OCI-M2 (cell line): ENCODE results near the gene NRG3.

ENCODE experiments used
- DNase-seq: peaks from one replicate; lab custom pipeline; 2025; ENCODE audit not compliant: unreplicated experiment; lab: John Stamatoyannopoulos, UW

Gene NRG3

DNA sequence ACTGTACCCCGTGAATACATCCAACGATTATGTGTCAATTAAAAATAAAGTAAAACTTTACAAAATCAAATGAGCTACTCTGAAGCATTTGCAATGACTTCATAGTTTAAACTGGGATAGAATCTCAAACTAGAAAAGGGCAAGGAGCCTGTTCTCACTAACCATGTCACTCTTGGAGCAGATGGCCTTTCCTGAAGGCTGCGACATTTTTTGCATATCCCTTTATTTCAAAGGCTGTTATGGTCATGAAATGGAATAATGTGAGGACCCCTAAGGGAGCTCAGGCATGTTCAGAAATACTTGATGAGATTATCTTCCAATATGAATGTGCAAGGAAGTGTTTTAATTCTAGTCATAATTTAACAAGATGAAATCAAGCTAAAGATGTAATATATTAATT lies 679.4 kb downstream of the NRG3 start:
- no peak for DNase-seq

DNA sequence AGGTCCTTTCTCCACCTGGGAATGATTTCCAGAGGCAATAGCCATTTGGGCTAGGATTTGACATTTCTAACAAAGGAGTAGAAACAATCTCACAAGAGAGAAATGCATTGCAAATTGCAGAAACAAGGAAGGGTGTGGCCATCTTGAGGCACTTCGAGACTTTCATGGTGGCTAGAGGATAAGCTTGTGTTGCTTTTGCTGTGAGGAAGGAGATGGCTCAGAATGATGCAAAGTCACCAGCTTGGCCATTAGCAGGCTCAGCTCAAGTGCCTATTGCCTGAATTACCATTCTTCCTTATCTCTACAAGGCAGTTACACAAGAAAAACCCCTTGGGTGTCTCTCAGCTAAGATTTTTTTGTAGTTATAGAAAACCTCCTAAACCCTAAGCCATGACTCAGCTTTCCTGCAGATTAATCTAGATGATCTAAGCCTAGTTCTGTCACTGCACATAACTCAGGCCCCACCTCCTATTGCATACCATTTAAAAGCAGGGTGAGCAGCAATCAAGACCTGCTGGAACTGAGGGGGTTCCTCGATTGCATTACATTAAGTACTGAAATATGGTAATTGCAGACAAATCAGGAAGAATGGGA lies 683.1 kb downstream of the NRG3 start:
- DNase-seq, result no peak

GRCh38 chr10:82564353-82565196 lies 689.6 kb downstream of the NRG3 start:
- DNase-seq, result no peak

GRCh38 chr10:82565197-82565575 lies 690.2 kb downstream of the NRG3 start:
- DNase-seq, result no peak

- no peak for DNase-seq
Measured at GRCh38 chr10:82572744-82573143, 697.8 kb downstream of the NRG3 start.

DNA sequence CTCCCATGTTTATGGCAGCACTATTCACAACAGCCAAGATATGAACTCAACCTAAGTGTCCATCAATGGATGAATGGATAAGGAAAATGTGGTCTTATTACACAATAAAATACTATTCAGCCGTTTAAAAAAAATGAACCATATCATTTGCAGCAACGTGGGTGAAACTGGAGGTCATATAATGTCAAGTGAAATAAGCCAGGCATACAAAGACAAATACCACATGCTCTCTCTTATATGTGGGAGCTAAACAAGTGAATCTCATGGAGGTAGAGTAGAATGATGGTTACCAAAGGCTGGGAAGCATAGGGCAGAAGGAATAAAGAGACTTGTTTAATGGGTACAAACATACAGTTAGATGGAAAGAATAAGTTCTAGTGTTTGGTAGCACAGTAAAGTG lies 699.1 kb downstream of the NRG3 start:
- no peak for DNase-seq

DNA sequence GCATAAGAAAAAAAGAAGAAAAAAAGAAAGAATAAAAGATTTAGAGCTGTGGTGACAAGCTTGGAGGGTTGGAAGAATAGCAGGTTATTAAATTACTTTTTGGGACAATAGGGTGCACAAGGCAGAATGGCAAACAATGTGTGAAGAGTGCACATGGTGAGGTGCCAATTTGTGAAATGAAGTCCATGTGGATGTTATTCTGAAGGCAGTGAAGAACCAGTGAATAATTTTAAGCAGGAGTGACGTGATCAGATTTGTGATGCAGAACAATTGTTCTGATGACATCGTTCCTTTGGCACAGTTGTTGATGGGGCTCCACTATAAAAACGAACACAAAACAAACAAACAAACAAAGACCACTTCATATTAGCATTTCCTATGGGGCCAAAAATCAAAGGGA lies 700.3 kb downstream of the NRG3 start:
- DNase-seq, result no peak

GRCh38 chr10:82576093-82576492 lies 701.1 kb downstream of the NRG3 start:
- DNase-seq, result no peak

DNA sequence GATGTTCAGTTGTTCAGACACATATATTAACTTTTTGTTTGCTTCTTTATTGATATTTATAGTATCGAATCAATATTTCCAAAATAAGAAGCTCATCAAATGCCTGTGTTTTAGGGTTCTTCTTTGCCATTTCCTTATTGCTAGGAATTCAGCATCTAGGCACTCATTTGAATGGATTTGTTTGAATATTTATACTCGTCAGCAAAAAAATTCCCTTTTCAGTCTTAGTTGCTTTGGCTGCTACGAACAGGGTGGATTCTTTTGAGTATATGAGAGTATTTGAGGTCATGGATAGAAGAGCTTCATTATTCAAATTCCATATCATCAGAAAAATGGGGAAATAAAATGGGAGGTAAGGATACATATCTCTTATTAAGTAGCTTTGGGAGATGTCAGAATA lies 706.9 kb downstream of the NRG3 start:
- DNase-seq, result no peak

GRCh38 chr10:82591421-82591820 lies 716.4 kb downstream of the NRG3 start:
- DNase-seq, result no peak

GRCh38 chr10:82597840-82598239 lies 722.8 kb downstream of the NRG3 start:
- no peak for DNase-seq

DNA sequence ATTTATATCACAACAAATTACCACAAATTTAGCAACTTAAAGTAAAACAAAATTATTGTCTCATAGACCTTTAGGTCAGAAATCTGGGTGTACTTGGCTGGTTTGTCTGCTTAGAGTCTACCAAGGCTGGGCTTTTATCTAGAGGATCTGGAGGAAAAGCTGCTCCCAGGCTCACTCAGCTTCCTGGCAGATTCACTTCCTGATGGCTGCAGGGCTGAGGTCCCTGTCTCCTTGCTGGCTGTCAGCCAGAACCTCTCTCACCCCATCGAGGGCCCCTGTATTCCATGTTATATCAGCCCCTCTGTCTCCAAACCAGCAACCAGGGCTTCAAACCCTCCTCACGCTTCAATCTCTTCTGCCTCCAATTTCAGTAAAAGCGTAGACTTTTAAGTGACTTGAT lies 734.9 kb downstream of the NRG3 start:
- no peak for DNase-seq

- DNase-seq, result no peak
Measured at GRCh38 chr10:82618007-82618406, 743.0 kb downstream of the NRG3 start.

- DNase-seq, result no peak
Measured at GRCh38 chr10:82621680-82622079, 746.7 kb downstream of the NRG3 start.

- DNase-seq, result no peak
Measured at GRCh38 chr10:82622479-82622878, 747.5 kb downstream of the NRG3 start.

DNA sequence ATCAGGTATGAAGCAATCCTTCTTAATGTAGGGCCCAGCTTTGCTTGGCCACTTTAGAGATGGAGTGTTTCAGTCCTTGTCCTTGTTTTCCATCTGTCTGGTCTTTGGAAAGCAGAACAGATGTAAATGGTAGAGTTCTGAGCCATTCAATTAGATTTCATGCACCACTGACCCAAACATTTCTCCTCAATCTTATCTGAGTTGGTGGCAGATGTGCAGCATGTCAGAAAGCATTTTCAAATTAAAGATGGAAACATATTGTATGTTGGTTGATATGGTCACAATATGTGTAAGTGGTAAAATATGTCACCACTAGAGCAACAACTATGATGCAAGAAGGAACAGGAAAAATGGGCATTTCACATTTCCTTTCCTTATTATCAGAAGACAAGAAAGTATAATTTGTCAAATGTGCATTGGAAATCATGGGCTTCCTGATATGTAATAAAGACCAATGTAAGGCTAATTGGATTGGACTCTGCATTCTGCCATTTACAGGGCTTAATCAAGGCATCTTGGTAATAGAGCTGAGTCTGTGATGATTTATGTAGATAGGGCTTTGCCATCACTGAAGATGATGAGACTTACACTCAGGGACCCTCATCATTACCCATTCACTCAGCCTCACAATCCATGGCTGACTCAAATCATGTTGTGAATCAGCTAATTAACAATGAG lies 750.7 kb downstream of the NRG3 start:
- no peak for DNase-seq

DNA sequence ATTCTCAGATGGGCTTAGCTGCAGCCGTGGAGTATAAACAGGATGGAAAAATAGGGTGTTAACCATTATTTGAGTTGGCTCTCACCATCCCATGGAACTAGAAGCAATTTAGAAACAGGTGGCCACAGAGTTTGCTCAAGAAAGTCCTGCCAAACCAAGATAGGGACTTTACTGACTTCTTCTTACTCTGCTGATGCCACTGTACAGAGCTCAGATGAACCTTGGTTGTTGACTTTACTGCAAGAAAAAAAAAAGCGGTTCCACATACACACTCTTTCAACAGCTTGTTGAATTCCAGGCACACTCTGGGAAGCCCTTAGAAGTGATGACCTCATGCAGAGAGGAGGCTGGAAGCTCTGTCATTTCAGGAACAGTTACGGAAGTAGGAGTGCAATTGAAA lies 753.4 kb downstream of the NRG3 start:
- no peak for DNase-seq

GRCh38 chr10:82643076-82643475 lies 768.1 kb downstream of the NRG3 start:
- DNase-seq, result no peak

- no peak for DNase-seq
Measured at GRCh38 chr10:82643601-82644000, 768.6 kb downstream of the NRG3 start.

DNA sequence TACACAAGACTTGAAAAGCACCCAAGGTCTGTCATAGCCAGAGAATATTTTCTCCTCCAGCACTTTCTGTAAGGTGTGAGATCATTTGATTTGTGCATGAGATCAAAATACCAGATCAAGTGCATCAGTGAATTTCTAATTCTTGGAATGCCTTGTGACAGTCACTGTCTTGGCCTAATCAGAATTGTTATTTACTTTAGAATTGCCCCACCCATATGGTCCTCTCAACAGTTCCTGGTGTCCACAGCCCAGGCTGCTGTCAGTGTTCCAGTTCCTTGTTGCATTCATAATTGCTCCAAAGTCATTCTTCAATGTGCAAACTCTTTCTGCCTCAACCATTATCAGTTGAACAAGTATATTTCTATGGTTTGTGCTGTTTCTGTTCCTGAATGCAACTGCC lies 770.2 kb downstream of the NRG3 start:
- DNase-seq, result no peak

GRCh38 chr10:82653244-82654155 lies 778.5 kb downstream of the NRG3 start:
- DNase-seq, result no peak
